GM21447 (cell line): ENCODE results near the gene AK5.
"Not testable (repeated sequence)": the region's sequence is repeated elsewhere in the genome, so short reads cannot be mapped to it uniquely, and the experiment has no call there.

ENCODE experiments used
- ATAC-seq: cut with Tn5 transposase; IDR thresholded peaks from one replicate; pipeline ENCODE4 v1.9.1; 2021; ENCODE audit not compliant: unreplicated experiment

The AK5 gene

GRCh38 chr1:77494026-77494425, 212.2 kb downstream of the AK5 start:
- ATAC-seq: no peak

GRCh38 chr1:77498918-77499317, 217.1 kb downstream of the AK5 start:
- no peak for ATAC-seq

GRCh38 chr1:77499466-77499865, 217.6 kb downstream of the AK5 start:
- no peak for ATAC-seq

- ATAC-seq: no peak
These were observed 223.2 kb downstream of the AK5 start for GRCh38 chr1:77504986-77505385.

- no peak for ATAC-seq
These were observed 225.0 kb downstream of the AK5 start for GRCh38 chr1:77506771-77507170.

GRCh38 chr1:77509051-77509492, 227.3 kb downstream of the AK5 start:
- no peak for ATAC-seq

GRCh38 chr1:77509898-77510297, 228.1 kb downstream of the AK5 start:
- no peak for ATAC-seq

- no peak for ATAC-seq
These were observed 229.6 kb downstream of the AK5 start for GRCh38 chr1:77511440-77511840.

GRCh38 chr1:77512650-77513049, 230.8 kb downstream of the AK5 start:
- ATAC-seq: not testable (repeated sequence)

GRCh38 chr1:77513839-77514763, 232.3 kb downstream of the AK5 start:
- no peak for ATAC-seq

GRCh38 chr1:77514921-77515776, 233.3 kb downstream of the AK5 start:
- no peak for ATAC-seq

- no peak for ATAC-seq
These were observed 234.3 kb downstream of the AK5 start for GRCh38 chr1:77516106-77516505.

GRCh38 chr1:77524038-77524437, 242.2 kb downstream of the AK5 start:
- ATAC-seq: no peak

GRCh38 chr1:77531149-77531548, 249.3 kb downstream of the AK5 start:
- ATAC-seq: not testable (repeated sequence)

- ATAC-seq: not testable (repeated sequence)
These were observed 249.9 kb downstream of the AK5 start for GRCh38 chr1:77531596-77532280.

GRCh38 chr1:77532641-77533040, 250.8 kb downstream of the AK5 start:
- ATAC-seq: no peak

- ATAC-seq: peak; percentile 54
These were observed 252.0 kb downstream of the AK5 start for GRCh38 chr1:77533660-77534305.

GRCh38 chr1:77534456-77534855, 252.6 kb downstream of the AK5 start:
- ATAC-seq: no peak

- no peak for ATAC-seq
These were observed 255.0 kb downstream of the AK5 start for GRCh38 chr1:77536813-77537212.

- ATAC-seq: peak; percentile 75
These were observed 257.2 kb downstream of the AK5 start for GRCh38 chr1:77538956-77539518.
